ENCODE data around the gene TMED7. TPM values are rescaled to one million over a fixed set of nuclear protein-coding genes. Genes with fewer than 3 reads are reported as not detected.
"Not testable (repeated sequence)": the region's sequence is repeated elsewhere in the genome, so short reads cannot be mapped to it uniquely, and the experiment has no call there.

TMED7 gene
- total and polyA plus RNA-seq, 4 donors, result 43.4 to 140 (median 65.8) TPM

DNA sequence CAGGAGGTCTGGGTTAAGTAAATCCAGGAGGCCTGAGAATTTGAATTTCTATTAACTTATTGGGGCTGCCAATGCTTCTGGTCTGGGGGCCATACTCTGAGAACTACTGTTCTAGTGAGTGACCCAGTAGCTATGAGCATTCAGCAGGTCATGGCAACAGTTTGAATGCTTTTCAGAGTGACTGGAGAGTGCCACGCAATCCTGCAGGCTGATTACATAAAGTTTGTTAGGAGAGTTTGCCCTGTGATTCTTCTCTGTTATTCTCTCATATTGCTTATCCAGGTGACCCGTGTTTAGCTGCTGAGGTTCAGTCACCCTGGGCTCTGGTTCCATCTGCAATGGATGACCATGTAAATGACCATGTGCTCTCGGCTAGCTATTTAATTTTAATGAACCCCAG, 22.2 kb upstream of the TMED7 start (continued):
- peak; percentile 29 for TF ChIP-seq YY1 (IDR thresholded peaks at IDR 0.05)
- no peak for TF ChIP-seq TAF1 (conservative IDR thresholded peaks at IDR 0.05)
- TF ChIP-seq HNF4A (conservative IDR thresholded peaks at IDR 0.05), result peak in 1 of 2 donors; percentile 59
- no peak for TF ChIP-seq FOXA2 (IDR thresholded peaks at IDR 0.05)

DNA sequence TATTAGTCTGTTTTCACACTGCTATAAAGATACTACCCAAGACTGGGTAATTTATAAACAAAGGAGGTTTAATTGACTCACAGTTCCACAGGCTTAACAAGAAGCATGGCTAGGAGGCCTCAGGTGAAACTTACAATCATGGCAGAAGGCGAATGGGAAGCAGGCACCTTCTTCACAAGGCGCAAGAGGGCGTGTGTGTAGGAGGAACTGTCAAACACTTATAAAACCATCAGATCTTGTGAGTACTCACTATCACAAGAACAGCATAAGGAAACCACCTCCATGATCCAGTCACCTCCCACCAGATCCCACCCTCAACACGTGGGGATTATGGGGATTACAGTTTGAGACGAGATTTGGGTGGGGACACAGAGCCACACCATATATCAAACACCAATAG, 19.6 kb upstream of the TMED7 start:
- not testable (repeated sequence) for H3K36me3 ChIP-seq (ENCODE audit: control insufficient read depth in 4 of 4, insufficient read depth in 3 of 4, low read depth in 1 of 4, low read length in 3 of 4); DNase-seq (ENCODE audit: low spot score); H3K27ac ChIP-seq (ENCODE audit: low read depth in 1 of 2, low read length in 2 of 2); H3K9ac ChIP-seq (ENCODE audit: low read depth in 1 of 2, low read length in 2 of 2); H3K4me3 ChIP-seq (ENCODE audit: low read depth in 1 of 3, low read length in 3 of 3); H3K9me3 ChIP-seq (ENCODE audit: control insufficient read depth in 4 of 4, low read length in 3 of 4); H3K4me1 ChIP-seq (ENCODE audit: control insufficient read depth in 4 of 4, insufficient read depth in 4 of 4, low read length in 3 of 4); H3K27me3 ChIP-seq (ENCODE audit: control insufficient read depth in 4 of 4, insufficient read depth in 4 of 4, low read length in 3 of 4)
- 90% methylated on average over 5 of the region's 5 CpGs for WGBS

DNA sequence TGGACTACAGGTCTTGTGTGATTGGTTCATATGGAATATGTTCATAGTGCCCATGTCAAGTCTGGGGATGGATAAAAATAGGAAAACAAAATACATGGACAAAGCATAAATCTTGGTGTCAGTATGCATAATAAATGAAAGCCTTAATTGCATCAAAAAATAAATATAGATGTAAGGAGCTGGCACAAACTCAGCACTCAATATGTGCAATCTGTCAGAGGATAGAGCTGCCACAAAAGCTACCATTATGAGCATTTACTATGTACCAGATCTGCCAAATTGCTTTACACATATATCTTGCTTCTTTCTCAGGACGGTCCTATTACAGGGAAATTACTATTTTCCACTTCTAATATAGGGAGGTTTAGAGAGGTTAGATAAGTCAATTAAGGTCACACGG, 18.2 kb upstream of the TMED7 start:
- Histone ChIP-seq H3K9me3 (ENCODE audit: control insufficient read depth in 4 of 4, low read length in 3 of 4) (no peaks in the 10 kb centered on the region), H3K4me3 (ENCODE audit: low read depth in 1 of 3, low read length in 3 of 3) (no peak overlapping the region), H3K4me1 (ENCODE audit: control insufficient read depth in 4 of 4, insufficient read depth in 4 of 4, low read length in 3 of 4) (peaks cover 2 to 18% (median 5%) of the 10 kb centered on the region in 4 donors), H3K36me3 (ENCODE audit: control insufficient read depth in 4 of 4, insufficient read depth in 3 of 4, low read depth in 1 of 4, low read length in 3 of 4) (no peaks in the 10 kb centered on the region), H3K9ac (ENCODE audit: low read depth in 1 of 2, low read length in 2 of 2) (no peak overlapping the region), H3K27ac (ENCODE audit: low read depth in 1 of 2, low read length in 2 of 2) (no peak overlapping the region), H3K27me3 (ENCODE audit: control insufficient read depth in 4 of 4, insufficient read depth in 4 of 4, low read length in 3 of 4) (no peaks in the 10 kb centered on the region)
- DNase-seq (ENCODE audit: low spot score), result no peak
- 89% methylated on average over 2 of the region's 2 CpGs for WGBS
- no peak for TF ChIP-seq TAF1 (conservative IDR thresholded peaks at IDR 0.05)
- TF ChIP-seq GABPA (IDR thresholded peaks at IDR 0.05 in 1 of 2, conservative IDR thresholded peaks at IDR 0.05 in 1 of 2), result no peak
- TF ChIP-seq FOXA1 (IDR thresholded peaks at IDR 0.05), result no peak
- TF ChIP-seq HNF4A (conservative IDR thresholded peaks at IDR 0.05), result no peak
- no peak for TF ChIP-seq EGR1 (IDR thresholded peaks at IDR 0.05; ENCODE audit: low read depth in 2 of 2)
- no peak for TF ChIP-seq RAD21 (IDR thresholded peaks at IDR 0.05)
- TF ChIP-seq HNF4G (IDR thresholded peaks at IDR 0.05), result no peak
- TF ChIP-seq RXRA (IDR thresholded peaks at IDR 0.05), result no peak
- TF ChIP-seq JUND (IDR thresholded peaks at IDR 0.05), result no peak
- no peak for TF ChIP-seq YY1 (IDR thresholded peaks at IDR 0.05)
- TF ChIP-seq, protein P1, sequence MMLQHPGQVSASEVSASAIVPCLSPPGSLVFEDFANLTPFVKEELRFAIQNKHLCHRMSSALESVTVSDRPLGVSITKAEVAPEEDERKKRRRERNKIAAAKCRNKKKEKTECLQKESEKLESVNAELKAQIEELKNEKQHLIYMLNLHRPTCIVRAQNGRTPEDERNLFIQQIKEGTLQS (IDR thresholded peaks at IDR 0.05), result no peak
- TF ChIP-seq, protein P2, sequence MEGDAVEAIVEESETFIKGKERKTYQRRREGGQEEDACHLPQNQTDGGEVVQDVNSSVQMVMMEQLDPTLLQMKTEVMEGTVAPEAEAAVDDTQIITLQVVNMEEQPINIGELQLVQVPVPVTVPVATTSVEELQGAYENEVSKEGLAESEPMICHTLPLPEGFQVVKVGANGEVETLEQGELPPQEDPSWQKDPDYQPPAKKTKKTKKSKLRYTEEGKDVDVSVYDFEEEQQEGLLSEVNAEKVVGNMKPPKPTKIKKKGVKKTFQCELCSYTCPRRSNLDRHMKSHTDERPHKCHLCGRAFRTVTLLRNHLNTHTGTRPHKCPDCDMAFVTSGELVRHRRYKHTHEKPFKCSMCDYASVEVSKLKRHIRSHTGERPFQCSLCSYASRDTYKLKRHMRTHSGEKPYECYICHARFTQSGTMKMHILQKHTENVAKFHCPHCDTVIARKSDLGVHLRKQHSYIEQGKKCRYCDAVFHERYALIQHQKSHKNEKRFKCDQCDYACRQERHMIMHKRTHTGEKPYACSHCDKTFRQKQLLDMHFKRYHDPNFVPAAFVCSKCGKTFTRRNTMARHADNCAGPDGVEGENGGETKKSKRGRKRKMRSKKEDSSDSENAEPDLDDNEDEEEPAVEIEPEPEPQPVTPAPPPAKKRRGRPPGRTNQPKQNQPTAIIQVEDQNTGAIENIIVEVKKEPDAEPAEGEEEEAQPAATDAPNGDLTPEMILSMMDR (IDR thresholded peaks at IDR 0.05; ENCODE audit: low read depth, low read length, missing input control), result no peak
- TF ChIP-seq SP1 (IDR thresholded peaks at IDR 0.05), result no peak
- TF ChIP-seq, protein P3, sequence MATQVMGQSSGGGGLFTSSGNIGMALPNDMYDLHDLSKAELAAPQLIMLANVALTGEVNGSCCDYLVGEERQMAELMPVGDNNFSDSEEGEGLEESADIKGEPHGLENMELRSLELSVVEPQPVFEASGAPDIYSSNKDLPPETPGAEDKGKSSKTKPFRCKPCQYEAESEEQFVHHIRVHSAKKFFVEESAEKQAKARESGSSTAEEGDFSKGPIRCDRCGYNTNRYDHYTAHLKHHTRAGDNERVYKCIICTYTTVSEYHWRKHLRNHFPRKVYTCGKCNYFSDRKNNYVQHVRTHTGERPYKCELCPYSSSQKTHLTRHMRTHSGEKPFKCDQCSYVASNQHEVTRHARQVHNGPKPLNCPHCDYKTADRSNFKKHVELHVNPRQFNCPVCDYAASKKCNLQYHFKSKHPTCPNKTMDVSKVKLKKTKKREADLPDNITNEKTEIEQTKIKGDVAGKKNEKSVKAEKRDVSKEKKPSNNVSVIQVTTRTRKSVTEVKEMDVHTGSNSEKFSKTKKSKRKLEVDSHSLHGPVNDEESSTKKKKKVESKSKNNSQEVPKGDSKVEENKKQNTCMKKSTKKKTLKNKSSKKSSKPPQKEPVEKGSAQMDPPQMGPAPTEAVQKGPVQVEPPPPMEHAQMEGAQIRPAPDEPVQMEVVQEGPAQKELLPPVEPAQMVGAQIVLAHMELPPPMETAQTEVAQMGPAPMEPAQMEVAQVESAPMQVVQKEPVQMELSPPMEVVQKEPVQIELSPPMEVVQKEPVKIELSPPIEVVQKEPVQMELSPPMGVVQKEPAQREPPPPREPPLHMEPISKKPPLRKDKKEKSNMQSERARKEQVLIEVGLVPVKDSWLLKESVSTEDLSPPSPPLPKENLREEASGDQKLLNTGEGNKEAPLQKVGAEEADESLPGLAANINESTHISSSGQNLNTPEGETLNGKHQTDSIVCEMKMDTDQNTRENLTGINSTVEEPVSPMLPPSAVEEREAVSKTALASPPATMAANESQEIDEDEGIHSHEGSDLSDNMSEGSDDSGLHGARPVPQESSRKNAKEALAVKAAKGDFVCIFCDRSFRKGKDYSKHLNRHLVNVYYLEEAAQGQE (IDR thresholded peaks at IDR 0.05), result no peak
- no peak for TF ChIP-seq NR2F2 (IDR thresholded peaks at IDR 0.05)
- TF ChIP-seq, protein P4, sequence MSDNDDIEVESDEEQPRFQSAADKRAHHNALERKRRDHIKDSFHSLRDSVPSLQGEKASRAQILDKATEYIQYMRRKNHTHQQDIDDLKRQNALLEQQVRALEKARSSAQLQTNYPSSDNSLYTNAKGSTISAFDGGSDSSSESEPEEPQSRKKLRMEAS (IDR thresholded peaks at IDR 0.05), result no peak
- TF ChIP-seq, protein P5, sequence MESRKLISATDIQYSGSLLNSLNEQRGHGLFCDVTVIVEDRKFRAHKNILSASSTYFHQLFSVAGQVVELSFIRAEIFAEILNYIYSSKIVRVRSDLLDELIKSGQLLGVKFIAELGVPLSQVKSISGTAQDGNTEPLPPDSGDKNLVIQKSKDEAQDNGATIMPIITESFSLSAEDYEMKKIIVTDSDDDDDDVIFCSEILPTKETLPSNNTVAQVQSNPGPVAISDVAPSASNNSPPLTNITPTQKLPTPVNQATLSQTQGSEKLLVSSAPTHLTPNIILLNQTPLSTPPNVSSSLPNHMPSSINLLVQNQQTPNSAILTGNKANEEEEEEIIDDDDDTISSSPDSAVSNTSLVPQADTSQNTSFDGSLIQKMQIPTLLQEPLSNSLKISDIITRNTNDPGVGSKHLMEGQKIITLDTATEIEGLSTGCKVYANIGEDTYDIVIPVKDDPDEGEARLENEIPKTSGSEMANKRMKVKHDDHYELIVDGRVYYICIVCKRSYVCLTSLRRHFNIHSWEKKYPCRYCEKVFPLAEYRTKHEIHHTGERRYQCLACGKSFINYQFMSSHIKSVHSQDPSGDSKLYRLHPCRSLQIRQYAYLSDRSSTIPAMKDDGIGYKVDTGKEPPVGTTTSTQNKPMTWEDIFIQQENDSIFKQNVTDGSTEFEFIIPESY (IDR thresholded peaks at IDR 0.05), result no peak
- no peak for TF ChIP-seq FOXA2 (IDR thresholded peaks at IDR 0.05)
